ENCODE data around the gene ZNF862. TPM values are rescaled to one million over a fixed set of nuclear protein-coding genes. Genes with fewer than 3 reads are reported as not detected.

The ZNF862 gene
- total and polyA plus RNA-seq, 2 experiments from 2014 or later = 0.94 to 2.3 TPM

- no peak for TF ChIP-seq ETS1 (IDR thresholded peaks at IDR 0.05)
- TF ChIP-seq CREB1 (CRISPR knock-in tag; IDR thresholded peaks at IDR 0.05; ENCODE audit: low read depth) = no peak
- no peak for TF ChIP-seq POLR2AphosphoS5 (IDR thresholded peaks at IDR 0.05; ENCODE audit: low read depth)
- TF ChIP-seq REST (IDR thresholded peaks at IDR 0.05; ENCODE audit: unreplicated experiment) = no peak
- no peak for TF ChIP-seq EZH2phosphoT487 (IDR thresholded peaks at IDR 0.05; ENCODE audit: unreplicated experiment)
These were observed 3.6 kb upstream of the ZNF862 start (continued) for GRCh38 chr7:149834601-149835000.

- Histone ChIP-seq H2AFZ (no peak overlapping the region), H3K36me3 (ENCODE audit: insufficient read depth) (no peaks in the 10 kb centered on the region), H4K20me1 (replicated peaks; ENCODE audit: insufficient read depth) (peaks cover 1% of the 10 kb centered on the region; the same call in 1 of the 2 replicates), H3K9me2 (ENCODE audit: insufficient read depth) (no peaks in the 10 kb centered on the region), H3K27ac (ENCODE audit: low read depth) (no peak overlapping the region), H3K4me3 (no peak overlapping the region), H3K79me2 (replicated peaks; ENCODE audit: insufficient read depth) (no peaks in the 10 kb centered on the region), H3K27me3 (ENCODE audit: insufficient read depth) (peaks cover 15% of the 10 kb centered on the region), H3K4me2 (no peak overlapping the region), H3F3A (replicated peaks; ENCODE audit: low read depth) (peaks cover 10% of the 10 kb centered on the region; the same call in 1 of the 2 replicates), H3K4me1 (ENCODE audit: insufficient read depth) (no peaks in the 10 kb centered on the region; the same call in 1 of the 2 replicates)
- no peak for ATAC-seq
- Mint-ChIP-seq H3K4me3 (no peak overlapping the region; the same call in 2 of the 3 replicates), H3K27ac (no peak overlapping the region), H3K9me3 (no peaks in the 10 kb centered on the region), H3K36me3 (ENCODE audit: low read depth) (no peaks in the 10 kb centered on the region; the same call in 2 of the 3 replicates), H3K4me1 (peaks cover 23% of the 10 kb centered on the region), H3K27me3 (ENCODE audit: insufficient read depth, low read depth, poor library complexity) (peaks cover 7% of the 10 kb centered on the region)
- no peak for DNase-seq (ENCODE audit: low spot score)
- no peak for TF ChIP-seq CREB1 (CRISPR knock-in tag; IDR thresholded peaks at IDR 0.05; ENCODE audit: low read depth)
- TF ChIP-seq ZNF462 (CRISPR knock-in tag; IDR thresholded peaks at IDR 0.05) = no peak
- TF ChIP-seq EZH2 (IDR thresholded peaks at IDR 0.05; ENCODE audit: low read depth, unreplicated experiment) = no peak
- no peak for TF ChIP-seq REST (IDR thresholded peaks at IDR 0.05; ENCODE audit: unreplicated experiment)
- no peak for TF ChIP-seq NANOG (IDR thresholded peaks at IDR 0.05; ENCODE audit: borderline replicate concordance)
- TF ChIP-seq POLR2AphosphoS5 (IDR thresholded peaks at IDR 0.05; ENCODE audit: low read depth) = no peak
These were observed 1.7 kb upstream of the ZNF862 start for GRCh38 chr7:149836434-149836833.
